Keratinocyte (primary cell): ENCODE results near the gene OR2V2. TPM values are rescaled to one million over a fixed set of nuclear protein-coding genes. Genes with fewer than 3 reads are reported as not detected.

ENCODE experiments used
- DNase-seq: peaks from one replicate; pipeline ENCODE4 v3.0.0-alpha.2; 2011; ENCODE audit warnings: low read depth, missing footprints, low spot score
- FAIRE-seq: peaks from 2 replicates; lab custom pipeline; 2011; peaks lifted over from hg19 to GRCh38; lab: Jason Lieb, UNC
- H2AFZ ChIP-seq: 2 replicates; pipeline ENCODE4 v1.6.0; 2012; ENCODE audit warnings: low read length, control low read depth, inconsistent platforms; ENCODE audit not compliant: control insufficient read depth
- H3K27ac ChIP-seq: 2 replicates; pipeline ENCODE4 v1.5.1; 2011; ENCODE audit warnings: low read length; ENCODE audit not compliant: control insufficient read depth, insufficient read depth
- H3K27me3 ChIP-seq: 3 replicates; pipeline ENCODE4 v1.6.0; 2011; ENCODE audit warnings: low read length; ENCODE audit not compliant: control insufficient read depth, insufficient read depth; ENCODE audit errors: extremely low read depth
- H3K36me3 ChIP-seq, 2 experiments: 2 replicates in 1 of 2; 3 replicates in 1 of 2; pipeline ENCODE4 v1.5.1; 2011; ENCODE audit warnings: low read length in 2 of 2, mild to moderate bottlenecking in 1 of 2; ENCODE audit not compliant: control insufficient read depth in 2 of 2, insufficient read depth in 2 of 2; ENCODE audit errors: extremely low read depth in 1 of 2
- H3K4me1 ChIP-seq: 3 replicates; pipeline ENCODE4 v1.5.1; 2011; ENCODE audit warnings: low read length; ENCODE audit not compliant: control insufficient read depth, insufficient read depth; ENCODE audit errors: extremely low read depth
- H3K4me2 ChIP-seq: 3 replicates; pipeline ENCODE4 v1.6.0; 2011; ENCODE audit warnings: low read depth, low read length; ENCODE audit not compliant: control insufficient read depth, insufficient read depth; ENCODE audit errors: extremely low read depth
- H3K4me3 ChIP-seq, 3 experiments: fragments of 200-600 bp in 1 of 3; sonication (generic) in 1 of 3; 2 replicates in 2 of 3; 3 replicates in 1 of 3; pipeline ENCODE4 v1.5.1; 2011 to 2016; ENCODE audit warnings: low read length in 3 of 3, mild to moderate bottlenecking in 3 of 3, control low read depth in 2 of 3, inconsistent platforms in 1 of 3, low read depth in 1 of 3, mixed read lengths in 1 of 3, mixed run types in 1 of 3, moderate library complexity in 1 of 3; ENCODE audit not compliant: control insufficient read depth in 2 of 3, insufficient read depth in 2 of 3; ENCODE audit errors: extremely low read depth in 1 of 3
- H3K79me2 ChIP-seq: 2 replicates; pipeline ENCODE4 v1.6.0; 2012; ENCODE audit warnings: low read length; ENCODE audit not compliant: control insufficient read depth, insufficient read depth
- H3K9ac ChIP-seq: 3 replicates; pipeline ENCODE4 v1.6.0; 2011; ENCODE audit warnings: low read length; ENCODE audit not compliant: control insufficient read depth, insufficient read depth; ENCODE audit errors: extremely low read depth
- H3K9me1 ChIP-seq: 3 replicates; pipeline ENCODE4 v1.6.0; 2011; ENCODE audit warnings: low read length; ENCODE audit not compliant: control insufficient read depth, insufficient read depth; ENCODE audit errors: extremely low read depth
- H3K9me3 ChIP-seq: 2 replicates; pipeline ENCODE4 v1.5.1; 2012; ENCODE audit warnings: low read depth, low read length; ENCODE audit not compliant: control insufficient read depth
- H4K20me1 ChIP-seq: 3 replicates; pipeline ENCODE4 v1.6.0; 2011; ENCODE audit warnings: low read length; ENCODE audit not compliant: control insufficient read depth, insufficient read depth; ENCODE audit errors: extremely low read depth
- CTCF ChIP-seq, 3 experiments: IDR thresholded peaks in 1 of 3; conservative IDR thresholded peaks in 1 of 3; optimal IDR thresholded peaks in 1 of 3; 2 replicates in 2 of 3; 3 replicates in 1 of 3; pipeline versions ENCODE3 to v1.5.1; 2011; ENCODE audit warnings: low read length in 3 of 3, mild to moderate bottlenecking in 3 of 3, moderate library complexity in 2 of 3, control low read depth in 1 of 3, inconsistent platforms in 1 of 3; ENCODE audit not compliant: insufficient read depth in 2 of 3; ENCODE audit errors: extremely low read depth in 1 of 3
- EZH2 ChIP-seq: IDR thresholded peaks from one replicate; pipeline ENCODE4 v1.6.1; 2012; ENCODE audit warnings: inconsistent platforms, mild to moderate bottlenecking, low read length, moderate library complexity
- dilution Hi-C: fragments of 300-500 bp; cut with MboI; formaldehyde crosslinking; loops from one replicate; pipeline ENCODE4 v1.7.0; 2020; ENCODE audit warnings: low sequenced_read_pairs; ENCODE audit not compliant: extremely low pct_ligation_motif_present
- polyA plus RNA-seq, 5 experiments: library from polyadenylated mRNA; depleted of rRNA in 3 of 5; stranded (reverse) in 3 of 5; stranded (forward) in 1 of 5; unstranded in 1 of 5; fragments of >200 nt; gene quantifications; 1 replicate in 1 of 5; 2 replicates in 3 of 5; 3 replicates in 1 of 5; pipeline versions ENCODE4 v1.2.1 to v1.2.3, GENCODE V29; 2011 to 2012; ENCODE audit warnings: missing spikeins in 2 of 5, low read depth in 1 of 5, low replicate concordance in 1 of 5

The OR2V2 gene
- polyA plus RNA-seq, 1 donor (not counting 4 experiments of a cell fraction or from before 2014, with no cell fraction given) = not detected

GRCh38 chr5:181200816-181201215 lies 53.4 kb downstream of the OR2V2 start:
- FAIRE-seq = no peak
- dilution Hi-C loops = no loop called here

GRCh38 chr5:181203093-181203711 lies 55.8 kb downstream of the OR2V2 start:
- no peak overlapping the region for H2AFZ ChIP-seq
- H4K20me1 ChIP-seq = no peaks in the 10 kb centered on the region
- peaks cover 19% of the 10 kb centered on the region for H3K4me1 ChIP-seq
- peak overlapping the region; percentile 83 for H3K4me2 ChIP-seq
- H3K36me3 ChIP-seq = peaks cover 3 to 13% of the 10 kb centered on the region in 2 experiments
- H3K9me1 ChIP-seq = no peaks in the 10 kb centered on the region
- peak overlapping the region; percentile 63 for H3K9ac ChIP-seq
- no peak for DNase-seq
- H3K27ac ChIP-seq = peak overlapping the region; percentile 43
- no peak for FAIRE-seq
- no peaks in the 10 kb centered on the region for H3K27me3 ChIP-seq
- H3K4me3 ChIP-seq = peak overlapping the region; percentile 71 to 87 (median 85)
- TF ChIP-seq CTCF (optimal IDR thresholded peaks at IDR 0.05 in 1 of 3, IDR thresholded peaks at IDR 0.05 in 1 of 3, conservative IDR thresholded peaks at IDR 0.05 in 1 of 3; ENCODE audit: extremely low read depth in 1 of 3, insufficient read depth in 2 of 3, low read length in 3 of 3) = no peak
- no peak for TF ChIP-seq EZH2
- H3K79me2 ChIP-seq = peaks cover 4% of the 10 kb centered on the region
- dilution Hi-C loops = no loop called here
- H3K9me3 ChIP-seq = no peaks in the 10 kb centered on the region

More at GRCh38 chr5:181200816-181201215, 53.4 kb downstream of the OR2V2 start:
- Histone ChIP-seq H3K9me1 (no peaks in the 10 kb centered on the region), H3K4me2 (no peak overlapping the region), H2AFZ (no peak overlapping the region), H3K9ac (no peak overlapping the region), H3K27ac (no peak overlapping the region), H3K9me3 (no peaks in the 10 kb centered on the region), H3K4me3 (no peak overlapping the region), H3K36me3 (peaks cover 7 to 20% of the 10 kb centered on the region in 2 experiments), H3K79me2 (peaks cover 4% of the 10 kb centered on the region), H4K20me1 (no peaks in the 10 kb centered on the region), H3K4me1 (peaks cover 11% of the 10 kb centered on the region), H3K27me3 (no peaks in the 10 kb centered on the region)
- no peak for TF ChIP-seq EZH2
- no peak for TF ChIP-seq CTCF (optimal IDR thresholded peaks at IDR 0.05 in 1 of 3, IDR thresholded peaks at IDR 0.05 in 1 of 3, conservative IDR thresholded peaks at IDR 0.05 in 1 of 3; ENCODE audit: extremely low read depth in 1 of 3, insufficient read depth in 2 of 3, low read length in 3 of 3)
- no peak for DNase-seq
